Ishikawa (cell line): Measurements from ENCODE around the gene SRBD1.

Source experiments
- CEBPB ChIP-seq: IDR thresholded peaks from 2 replicates; pipeline ENCODE4 v1.6.1; 2012
- CREB1 ChIP-seq: IDR thresholded peaks from 2 replicates; pipeline ENCODE4 v1.6.1; 2012; ENCODE audit warnings: low read depth
- EGR1 ChIP-seq: IDR thresholded peaks from 2 replicates; pipeline ENCODE4 v1.6.1; 2012
- EP300 ChIP-seq: IDR thresholded peaks from 2 replicates; pipeline ENCODE4 v1.6.1; 2012; ENCODE audit warnings: borderline replicate concordance
- FOXM1 ChIP-seq: IDR thresholded peaks from 2 replicates; pipeline ENCODE4 v1.6.1; 2012; ENCODE audit warnings: low read depth, borderline replicate concordance
- MAX ChIP-seq: IDR thresholded peaks from 2 replicates; pipeline ENCODE4 v1.6.1; 2012
- NFIC ChIP-seq: IDR thresholded peaks from 2 replicates; pipeline ENCODE4 v1.6.1; 2012
- RAD21 ChIP-seq: IDR thresholded peaks from 2 replicates; pipeline ENCODE4 v1.6.1; 2012; ENCODE audit warnings: low read depth
- REST ChIP-seq: IDR thresholded peaks from 2 replicates; pipeline ENCODE4 v1.6.1; 2012; ENCODE audit warnings: low read depth, mild to moderate bottlenecking
- TAF1 ChIP-seq: IDR thresholded peaks from 2 replicates; pipeline ENCODE4 v1.6.1; 2012; ENCODE audit warnings: low read depth, mild to moderate bottlenecking
- TCF12 ChIP-seq: IDR thresholded peaks from 2 replicates; pipeline ENCODE4 v1.6.1; 2012; ENCODE audit warnings: low read depth
- TEAD4 ChIP-seq: IDR thresholded peaks from 2 replicates; pipeline ENCODE4 v1.6.1; 2012
- USF1 ChIP-seq: IDR thresholded peaks from 2 replicates; pipeline ENCODE4 v1.6.1; 2012
- YY1 ChIP-seq: IDR thresholded peaks from 2 replicates; pipeline ENCODE4 v1.6.1; 2012; ENCODE audit warnings: low read depth
- ZBTB7A ChIP-seq: IDR thresholded peaks from 2 replicates; pipeline ENCODE4 v1.6.1; 2012; ENCODE audit warnings: low read depth

Gene SRBD1

GRCh38 chr2:45586600-45586999 lies 24.5 kb downstream of the SRBD1 start:
- TF ChIP-seq YY1 (no peak), USF1 (no peak), CREB1 (no peak), EP300 (no peak), FOXM1 (no peak), RAD21 (no peak), REST (no peak)

- TF ChIP-seq EGR1: no peak
- TF ChIP-seq REST: no peak
- no peak for TF ChIP-seq USF1
- TF ChIP-seq FOXM1: no peak
- TF ChIP-seq YY1: no peak
- TF ChIP-seq TEAD4: no peak
- TF ChIP-seq MAX: no peak
- TF ChIP-seq CEBPB: no peak
- TF ChIP-seq TCF12: no peak
- TF ChIP-seq RAD21: no peak
- no peak for TF ChIP-seq TAF1
- TF ChIP-seq ZBTB7A: no peak
- no peak for TF ChIP-seq CREB1
- no peak for TF ChIP-seq EP300
- TF ChIP-seq NFIC: no peak
Observed at GRCh38 chr2:45585267-45585861, 25.7 kb downstream of the SRBD1 start.

- TF ChIP-seq EP300 (no peak), ZBTB7A (no peak), TCF12 (no peak), MAX (no peak), EGR1 (no peak), REST (no peak), NFIC (no peak), RAD21 (no peak), YY1 (no peak), CEBPB (no peak), TEAD4 (no peak), USF1 (no peak), TAF1 (no peak), CREB1 (no peak), FOXM1 (no peak)
Observed at GRCh38 chr2:45583977-45584376, 27.1 kb downstream of the SRBD1 start.

GRCh38 chr2:45582522-45582921 lies 28.5 kb downstream of the SRBD1 start:
- TF ChIP-seq EGR1 (no peak), TEAD4 (no peak), NFIC (no peak), CREB1 (no peak), CEBPB (no peak), TAF1 (no peak), MAX (no peak), EP300 (no peak)
